IPS-20b (cell line): ENCODE results near the gene FFAR3.

ENCODE experiments used
- H3K27ac ChIP-seq: one replicate; pipeline ENCODE4 v1.5.1; 2013; ENCODE audit warnings: low read length
- H3K27me3 ChIP-seq: 2 replicates; pipeline ENCODE4 v1.6.1; 2013; ENCODE audit warnings: mild to moderate bottlenecking, low read length, inconsistent platforms; ENCODE audit not compliant: insufficient read depth
- H3K36me3 ChIP-seq: 2 replicates; pipeline ENCODE4 v1.6.1; 2013; ENCODE audit warnings: low read depth, mild to moderate bottlenecking, inconsistent platforms, low read length, moderate library complexity; ENCODE audit not compliant: insufficient read depth
- H3K4me1 ChIP-seq: 2 replicates; pipeline ENCODE4 v1.6.1; 2013; ENCODE audit warnings: mild to moderate bottlenecking, control low read depth, inconsistent platforms, low read length, moderate library complexity; ENCODE audit not compliant: insufficient read depth
- H3K4me3 ChIP-seq: 2 replicates; pipeline ENCODE4 v1.5.1; 2013; ENCODE audit warnings: mild to moderate bottlenecking, low read length, inconsistent platforms
- H3K9ac ChIP-seq: 2 replicates; pipeline ENCODE4 v1.6.1; 2013; ENCODE audit warnings: low read depth, mild to moderate bottlenecking, inconsistent platforms, low read length, moderate library complexity
- H3K9me3 ChIP-seq: 2 replicates; pipeline ENCODE4 v1.6.1; 2013; ENCODE audit warnings: mild to moderate bottlenecking, low read depth, low read length, inconsistent platforms; ENCODE audit not compliant: insufficient read depth

Gene FFAR3

DNA sequence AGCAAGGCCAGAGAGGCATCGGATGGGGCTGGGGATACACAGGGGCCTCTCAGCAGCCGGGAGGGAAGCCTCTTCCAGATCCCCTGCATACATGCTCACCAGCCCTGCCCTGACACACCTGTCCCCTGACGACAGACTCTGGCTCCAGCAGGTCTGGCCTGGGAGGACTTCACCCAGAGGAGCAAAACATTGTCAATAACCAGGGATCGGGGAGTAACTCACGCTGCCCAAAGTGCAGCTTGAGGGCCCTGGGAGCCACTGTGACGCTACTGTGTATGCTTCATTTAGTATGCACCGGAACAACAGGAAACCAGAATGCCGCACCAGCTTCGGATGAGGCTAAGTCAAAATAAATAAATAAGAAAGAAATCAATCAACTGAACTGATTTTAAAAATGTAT lies 41.7 kb upstream of the FFAR3 start:
- Histone ChIP-seq H3K27me3 (no peaks in the 10 kb centered on the region), H3K4me1 (no peaks in the 10 kb centered on the region), H3K9me3 (no peaks in the 10 kb centered on the region), H3K9ac (no peak overlapping the region), H3K4me3 (no peak overlapping the region), H3K36me3 (no peaks in the 10 kb centered on the region), H3K27ac (no peak overlapping the region)

DNA sequence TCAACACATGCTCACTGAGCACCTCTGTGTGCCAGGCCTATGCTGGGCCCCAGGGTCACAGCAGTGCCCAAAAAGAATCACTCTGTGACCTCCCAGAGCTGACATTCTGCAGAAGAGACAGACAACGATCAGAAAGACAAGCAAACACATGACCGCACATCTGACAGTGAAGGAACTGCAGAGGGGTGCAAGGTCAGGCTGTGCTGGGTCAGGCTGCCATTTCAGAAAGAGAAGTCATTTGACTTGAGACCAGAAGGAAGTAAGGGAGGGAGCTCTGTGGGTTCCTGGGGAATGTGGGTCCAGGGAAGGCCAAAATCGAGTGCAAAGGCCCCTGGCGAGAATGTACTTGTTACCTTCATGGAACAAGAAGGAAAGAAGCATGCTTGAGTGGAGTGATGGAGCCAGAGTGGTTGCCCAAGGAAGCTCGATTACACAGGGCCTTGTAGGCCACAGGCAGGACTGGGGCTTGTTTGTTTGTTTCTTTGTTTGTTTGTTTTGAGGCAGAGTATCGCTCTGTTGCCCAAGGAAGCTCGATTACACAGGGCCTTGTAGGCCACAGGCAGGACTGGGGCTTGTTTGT lies 40.7 kb upstream of the FFAR3 start:
- no peak overlapping the region for H3K9ac ChIP-seq
- peaks cover 5% of the 10 kb centered on the region for H3K9me3 ChIP-seq
- H3K4me3 ChIP-seq: no peak overlapping the region
- no peaks in the 10 kb centered on the region for H3K36me3 ChIP-seq
- no peak overlapping the region for H3K27ac ChIP-seq
- no peaks in the 10 kb centered on the region for H3K27me3 ChIP-seq
- H3K4me1 ChIP-seq: no peaks in the 10 kb centered on the region

DNA sequence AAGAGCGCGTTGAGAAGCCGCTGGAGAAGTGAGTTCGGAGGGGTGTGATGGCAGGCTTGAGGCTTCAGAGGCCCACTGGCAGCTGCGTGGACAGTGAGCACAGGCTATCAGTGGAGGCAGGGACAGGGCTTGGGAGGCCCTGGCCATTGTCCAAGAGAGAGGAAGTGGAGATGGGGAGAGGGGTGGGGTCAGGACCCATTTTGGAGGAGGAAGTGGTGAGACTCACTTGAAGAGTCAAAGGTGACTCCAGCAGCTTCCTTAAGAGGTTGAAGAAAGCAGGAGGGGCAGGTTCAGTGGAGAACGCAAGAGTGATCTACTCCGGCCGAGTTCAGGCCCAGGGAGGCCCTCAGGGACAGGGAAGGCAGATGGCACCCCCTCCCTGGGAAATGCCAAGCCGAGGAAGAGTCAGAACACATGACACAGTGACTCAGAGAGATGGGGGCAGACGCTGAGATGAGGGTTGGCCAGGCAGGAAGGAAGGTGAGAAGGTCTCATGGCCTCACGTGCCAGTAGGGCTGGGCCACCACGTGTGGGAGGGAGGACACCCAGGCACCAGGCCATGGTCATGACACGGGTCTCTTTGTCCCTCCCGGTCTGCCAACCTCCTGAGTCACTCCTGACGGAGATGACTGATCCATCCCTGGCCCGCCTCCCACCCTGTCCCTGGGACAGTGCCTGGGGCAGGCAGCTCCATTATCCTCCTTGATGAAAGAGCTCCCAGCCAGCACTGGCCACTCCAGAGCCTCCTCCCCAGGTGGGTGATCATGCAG lies 39.4 kb upstream of the FFAR3 start:
- Histone ChIP-seq H3K9ac (no peak overlapping the region), H3K4me3 (no peak overlapping the region), H3K4me1 (no peaks in the 10 kb centered on the region), H3K27me3 (no peaks in the 10 kb centered on the region), H3K27ac (no peak overlapping the region), H3K36me3 (no peaks in the 10 kb centered on the region), H3K9me3 (peaks cover 5% of the 10 kb centered on the region)

DNA sequence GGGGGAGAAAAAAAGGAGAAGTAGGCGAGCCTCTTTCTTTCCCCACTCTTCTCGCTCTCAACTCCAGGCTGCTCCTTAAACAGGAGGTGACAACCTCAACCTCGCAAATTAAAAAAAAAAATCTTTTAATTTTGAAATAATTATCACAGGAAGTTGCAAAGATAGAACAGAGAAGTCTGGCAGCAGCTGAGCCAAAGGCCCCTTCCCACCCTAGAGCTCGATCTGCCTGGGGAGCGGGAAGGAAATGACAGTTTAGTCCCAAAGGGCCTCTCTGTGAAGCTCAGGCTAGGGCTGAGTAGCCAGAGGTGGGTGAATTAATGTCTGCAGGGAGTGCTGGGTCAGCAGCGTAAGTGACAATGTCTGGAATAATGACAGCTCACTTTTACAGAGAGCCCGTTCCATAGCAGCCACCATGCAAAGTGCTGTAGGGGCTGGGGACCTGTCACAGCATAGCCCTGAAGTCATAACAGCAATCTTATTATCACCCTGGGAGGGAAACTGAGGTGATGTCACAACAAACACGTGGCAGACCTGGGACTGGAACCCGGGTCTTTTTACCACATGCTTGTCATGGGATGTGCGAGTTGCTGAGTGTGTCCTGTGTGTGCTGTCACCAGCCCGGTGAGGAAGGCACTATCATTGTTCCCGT lies 38.1 kb upstream of the FFAR3 start:
- Histone ChIP-seq H3K27ac (no peak overlapping the region), H3K36me3 (no peaks in the 10 kb centered on the region), H3K4me3 (no peak overlapping the region), H3K9ac (no peak overlapping the region), H3K9me3 (peaks cover 5% of the 10 kb centered on the region), H3K27me3 (no peaks in the 10 kb centered on the region), H3K4me1 (no peaks in the 10 kb centered on the region)

DNA sequence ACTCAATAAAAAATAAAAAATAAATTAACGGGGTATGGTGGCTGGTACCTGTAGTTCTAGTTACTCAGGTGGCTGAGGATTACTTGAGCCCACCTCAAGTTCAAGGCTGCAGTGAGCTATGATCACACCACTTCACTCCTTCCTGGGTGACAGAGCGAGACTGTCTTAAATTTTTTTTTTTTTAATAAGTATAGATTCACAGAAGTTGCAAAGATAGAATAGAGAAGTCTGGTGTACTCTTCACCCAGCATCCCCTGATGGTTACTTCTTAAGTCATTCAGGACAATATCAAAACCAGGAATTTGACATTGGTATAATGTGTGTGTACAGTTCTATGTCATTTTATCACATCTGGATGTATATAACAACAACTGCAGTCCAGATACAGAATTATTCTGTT lies 37.0 kb upstream of the FFAR3 start:
- H3K9ac ChIP-seq: no peak overlapping the region
- H3K4me1 ChIP-seq: no peaks in the 10 kb centered on the region
- H3K27ac ChIP-seq: no peak overlapping the region
- H3K36me3 ChIP-seq: no peaks in the 10 kb centered on the region
- no peaks in the 10 kb centered on the region for H3K27me3 ChIP-seq
- H3K4me3 ChIP-seq: no peak overlapping the region
- H3K9me3 ChIP-seq: peaks cover 5% of the 10 kb centered on the region

DNA sequence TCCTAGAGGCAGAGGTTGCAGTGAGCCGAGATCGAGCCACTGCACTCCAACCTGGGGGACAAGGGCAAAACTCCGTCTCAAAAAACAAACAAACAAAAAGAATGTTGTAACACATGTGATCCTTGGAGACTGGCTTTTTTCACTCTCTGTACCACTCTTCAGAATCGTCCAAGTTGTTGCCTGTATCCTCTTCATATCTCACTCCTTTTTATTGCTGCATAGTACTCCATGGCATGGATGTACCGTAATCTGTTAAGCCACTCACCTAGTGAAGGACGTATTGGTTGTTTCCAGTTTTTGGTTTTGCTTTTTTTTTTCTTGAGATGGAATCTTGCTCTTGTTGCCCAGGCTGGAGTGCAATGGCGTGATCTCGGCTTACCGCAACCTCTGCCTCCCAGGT lies 36.2 kb upstream of the FFAR3 start:
- Histone ChIP-seq H3K27ac (no peak overlapping the region), H3K4me3 (no peak overlapping the region), H3K9ac (no peak overlapping the region), H3K9me3 (peaks cover 5% of the 10 kb centered on the region), H3K27me3 (no peaks in the 10 kb centered on the region), H3K36me3 (no peaks in the 10 kb centered on the region), H3K4me1 (no peaks in the 10 kb centered on the region)

DNA sequence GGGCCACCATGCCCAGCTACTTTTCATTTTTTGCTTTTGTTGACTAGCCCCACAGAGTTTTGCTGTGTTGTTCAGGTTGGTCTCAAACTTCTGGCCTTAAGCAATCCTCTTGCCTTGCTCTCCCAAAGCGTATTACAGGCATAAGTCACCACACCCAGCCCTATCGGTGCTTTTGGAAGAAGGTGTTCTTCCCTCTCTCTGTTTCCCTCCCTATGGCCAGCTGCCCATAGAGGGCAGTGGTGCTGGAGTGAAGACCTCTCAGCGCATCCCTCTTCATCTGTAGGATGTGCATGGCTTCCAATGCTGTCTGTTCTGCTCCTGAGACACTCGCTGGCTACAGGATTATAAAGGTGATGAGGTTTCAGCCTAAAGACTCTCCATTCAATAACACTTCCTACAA lies 30.6 kb upstream of the FFAR3 start:
- H3K4me1 ChIP-seq: no peaks in the 10 kb centered on the region; the same call in 1 of the 2 replicates
- H3K27me3 ChIP-seq: no peaks in the 10 kb centered on the region
- H3K9me3 ChIP-seq: no peaks in the 10 kb centered on the region
- H3K4me3 ChIP-seq: no peak overlapping the region
- H3K27ac ChIP-seq: no peak overlapping the region
- no peaks in the 10 kb centered on the region for H3K36me3 ChIP-seq
- no peak overlapping the region for H3K9ac ChIP-seq

DNA sequence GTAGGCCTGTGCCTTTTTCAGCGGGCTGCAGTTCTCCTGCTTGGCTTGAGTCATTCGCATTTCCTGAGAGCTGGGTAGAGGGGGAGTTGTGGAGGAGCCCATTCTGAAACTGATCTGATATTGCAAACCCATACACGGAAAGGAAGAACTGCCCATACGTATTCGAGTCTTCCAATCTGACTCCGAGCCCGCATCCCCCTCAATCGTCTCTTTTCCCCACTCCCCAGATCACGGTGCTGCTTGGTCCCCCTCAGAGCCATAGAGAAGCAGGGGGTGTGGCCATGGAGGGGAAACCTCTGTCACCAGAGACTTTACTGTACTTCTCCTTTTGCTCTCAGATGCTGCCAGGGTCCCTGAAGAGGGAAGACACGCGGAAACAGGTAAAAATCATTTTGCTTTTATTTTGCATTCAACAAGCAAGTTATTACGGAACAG lies 29.4 kb upstream of the FFAR3 start, which contains the start of gene CD22:
Gene CD22, plus strand, starts transcription at position 337 of the 435 bp plus-strand sequence. CDS start 2,854 bp downstream, outside the sequence.
- Histone ChIP-seq H3K36me3 (no peaks in the 10 kb centered on the region), H3K27me3 (no peaks in the 10 kb centered on the region), H3K9ac (no peak within 1 kb of the TSS), H3K4me1 (no peaks in the 10 kb centered on the region; the same call in 1 of the 2 replicates), H3K9me3 (no peaks in the 10 kb centered on the region), H3K4me3 (no peak within 1 kb of the TSS), H3K27ac (no peak within 1 kb of the TSS)

DNA sequence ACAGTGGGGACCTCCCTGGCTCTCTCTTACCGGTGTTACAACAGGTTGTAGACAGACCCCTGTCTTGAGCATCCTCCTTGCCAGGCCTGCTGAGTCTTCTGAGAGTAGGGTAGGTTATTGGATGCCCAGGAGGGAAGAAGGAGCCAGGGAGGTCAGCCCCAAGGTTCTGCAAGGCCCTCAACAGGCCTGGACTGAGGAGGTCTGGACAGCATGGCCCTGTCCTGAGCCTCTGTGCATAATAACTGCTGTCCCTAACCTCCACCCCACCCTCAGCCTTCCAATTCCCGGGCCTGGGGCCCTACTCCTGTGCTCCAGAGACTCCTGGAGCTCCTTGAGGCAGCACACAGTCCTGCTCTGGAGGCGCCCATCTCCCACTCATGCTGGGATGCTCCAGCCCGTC lies 28.9 kb upstream of the FFAR3 start:
- Histone ChIP-seq H3K27me3 (no peaks in the 10 kb centered on the region), H3K36me3 (no peaks in the 10 kb centered on the region), H3K4me3 (no peak overlapping the region), H3K9me3 (no peaks in the 10 kb centered on the region), H3K9ac (no peak overlapping the region), H3K4me1 (no peaks in the 10 kb centered on the region; the same call in 1 of the 2 replicates), H3K27ac (no peak overlapping the region)

DNA sequence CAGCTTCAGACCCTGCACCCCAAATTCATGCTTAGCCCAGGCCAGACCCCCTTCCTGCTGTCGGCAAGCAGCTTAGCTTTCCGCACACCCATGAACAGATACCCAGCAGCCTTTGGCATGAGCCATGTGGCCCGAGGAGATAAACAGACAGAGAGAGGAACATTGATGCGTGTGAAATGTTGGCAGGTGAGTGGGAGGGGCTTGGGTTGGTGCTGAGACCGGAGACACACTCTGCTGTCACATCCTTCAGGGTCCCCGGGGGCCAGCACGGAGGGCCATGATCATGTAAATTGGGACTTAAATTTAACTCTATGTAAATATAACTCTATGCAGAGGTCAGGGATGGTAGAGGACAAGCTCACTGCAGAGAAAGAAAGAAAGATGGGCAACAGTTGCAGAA lies 27.8 kb upstream of the FFAR3 start:
- H3K9ac ChIP-seq: no peak overlapping the region
- H3K4me3 ChIP-seq: no peak overlapping the region
- H3K4me1 ChIP-seq: no peaks in the 10 kb centered on the region; the same call in 1 of the 2 replicates
- H3K9me3 ChIP-seq: no peaks in the 10 kb centered on the region
- no peak overlapping the region for H3K27ac ChIP-seq
- H3K36me3 ChIP-seq: no peaks in the 10 kb centered on the region
- no peaks in the 10 kb centered on the region for H3K27me3 ChIP-seq

DNA sequence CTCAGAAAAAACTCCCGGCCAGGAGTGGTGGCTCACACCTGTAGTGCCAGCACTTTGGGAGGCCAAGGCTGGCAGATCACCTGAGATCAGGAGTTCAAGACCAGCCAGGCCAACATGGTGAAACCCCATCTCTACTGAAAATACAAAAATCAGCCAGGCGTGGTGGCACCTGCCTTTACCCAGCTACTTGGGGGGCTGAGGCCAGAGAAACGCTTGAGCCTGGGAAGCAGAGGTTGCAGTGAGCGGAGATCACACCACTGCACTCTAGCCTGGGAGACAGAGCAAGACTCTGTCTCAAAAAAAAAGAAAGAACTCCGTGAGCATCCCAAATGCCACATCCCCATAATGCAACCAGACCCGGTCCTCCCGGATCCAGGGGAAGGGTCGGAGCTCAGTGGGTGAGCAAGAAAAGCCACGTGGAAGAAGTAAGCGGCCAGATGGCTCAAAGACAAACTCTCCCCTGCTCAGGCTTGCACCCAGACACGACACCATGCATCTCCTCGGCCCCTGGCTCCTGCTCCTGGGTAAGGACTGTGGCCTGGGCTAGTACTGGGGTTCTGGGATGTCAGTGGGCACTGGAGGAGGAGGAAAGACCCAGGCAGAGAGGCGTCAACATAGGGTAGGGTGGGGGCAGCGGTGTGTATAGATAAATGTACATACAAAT lies 26.6 kb upstream of the FFAR3 start:
- no peaks in the 10 kb centered on the region for H3K36me3 ChIP-seq
- H3K27ac ChIP-seq: no peak overlapping the region
- no peaks in the 10 kb centered on the region for H3K27me3 ChIP-seq
- H3K9ac ChIP-seq: no peak overlapping the region
- no peaks in the 10 kb centered on the region; the same call in 1 of the 2 replicates for H3K4me1 ChIP-seq
- no peak overlapping the region for H3K4me3 ChIP-seq
- H3K9me3 ChIP-seq: no peaks in the 10 kb centered on the region
